ENCODE measurements around the gene C20orf96.
A peak's percentile ranks its signal among the peaks of the same experiment; 100 is the strongest.
"Not testable (repeated sequence)": the region's sequence is repeated elsewhere in the genome, so short reads cannot be mapped to it uniquely, and the experiment has no call there.

The C20orf96 gene

DNA sequence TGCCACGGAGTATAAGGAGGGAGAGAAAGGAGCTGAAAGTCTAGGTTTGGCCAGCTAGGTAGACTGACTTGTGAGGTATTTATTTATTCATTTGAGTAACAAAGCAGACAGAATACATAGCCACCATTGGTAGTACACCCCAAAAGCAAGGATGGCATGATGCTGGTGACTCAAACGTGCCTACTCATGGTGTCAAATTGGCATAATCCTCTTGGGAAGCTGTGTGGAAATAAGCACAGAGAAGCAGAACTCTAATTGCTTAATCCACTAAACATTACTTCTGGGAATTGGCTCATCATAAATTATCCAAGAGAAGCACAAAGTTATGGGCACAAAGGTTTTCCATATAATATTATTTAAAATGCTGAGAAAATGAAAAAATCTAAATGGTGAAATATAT is 30.6 kb downstream of the C20orf96 start:
- DNase-seq (ENCODE audit: low spot score): no peak
- TF ChIP-seq, protein P1, sequence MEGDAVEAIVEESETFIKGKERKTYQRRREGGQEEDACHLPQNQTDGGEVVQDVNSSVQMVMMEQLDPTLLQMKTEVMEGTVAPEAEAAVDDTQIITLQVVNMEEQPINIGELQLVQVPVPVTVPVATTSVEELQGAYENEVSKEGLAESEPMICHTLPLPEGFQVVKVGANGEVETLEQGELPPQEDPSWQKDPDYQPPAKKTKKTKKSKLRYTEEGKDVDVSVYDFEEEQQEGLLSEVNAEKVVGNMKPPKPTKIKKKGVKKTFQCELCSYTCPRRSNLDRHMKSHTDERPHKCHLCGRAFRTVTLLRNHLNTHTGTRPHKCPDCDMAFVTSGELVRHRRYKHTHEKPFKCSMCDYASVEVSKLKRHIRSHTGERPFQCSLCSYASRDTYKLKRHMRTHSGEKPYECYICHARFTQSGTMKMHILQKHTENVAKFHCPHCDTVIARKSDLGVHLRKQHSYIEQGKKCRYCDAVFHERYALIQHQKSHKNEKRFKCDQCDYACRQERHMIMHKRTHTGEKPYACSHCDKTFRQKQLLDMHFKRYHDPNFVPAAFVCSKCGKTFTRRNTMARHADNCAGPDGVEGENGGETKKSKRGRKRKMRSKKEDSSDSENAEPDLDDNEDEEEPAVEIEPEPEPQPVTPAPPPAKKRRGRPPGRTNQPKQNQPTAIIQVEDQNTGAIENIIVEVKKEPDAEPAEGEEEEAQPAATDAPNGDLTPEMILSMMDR (IDR thresholded peaks at IDR 0.05; ENCODE audit: extremely low read depth, missing control alignments): no peak

DNA sequence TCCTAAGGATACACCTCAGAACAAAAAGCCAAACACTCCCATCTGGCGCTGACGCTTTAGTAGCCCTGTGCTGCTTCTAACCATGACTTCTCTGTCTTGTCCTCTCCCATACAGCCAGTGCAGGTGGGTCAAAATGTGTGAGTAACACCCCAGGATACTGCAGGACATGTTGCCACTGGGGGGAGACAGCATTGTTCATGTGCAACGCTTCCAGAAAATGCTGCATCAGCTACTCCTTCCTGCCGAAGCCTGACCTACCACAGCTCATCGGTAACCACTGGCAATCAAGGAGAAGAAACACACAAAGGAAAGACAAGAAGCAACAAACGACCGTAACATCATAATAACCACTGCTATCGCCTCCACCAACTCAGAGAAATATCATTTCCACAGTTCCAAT is 31.6 kb downstream of the C20orf96 start:
- TF ChIP-seq, protein P1 (IDR thresholded peaks at IDR 0.05; ENCODE audit: extremely low read depth, missing control alignments): peak; percentile 8
- no peak for DNase-seq (ENCODE audit: low spot score)

DNA sequence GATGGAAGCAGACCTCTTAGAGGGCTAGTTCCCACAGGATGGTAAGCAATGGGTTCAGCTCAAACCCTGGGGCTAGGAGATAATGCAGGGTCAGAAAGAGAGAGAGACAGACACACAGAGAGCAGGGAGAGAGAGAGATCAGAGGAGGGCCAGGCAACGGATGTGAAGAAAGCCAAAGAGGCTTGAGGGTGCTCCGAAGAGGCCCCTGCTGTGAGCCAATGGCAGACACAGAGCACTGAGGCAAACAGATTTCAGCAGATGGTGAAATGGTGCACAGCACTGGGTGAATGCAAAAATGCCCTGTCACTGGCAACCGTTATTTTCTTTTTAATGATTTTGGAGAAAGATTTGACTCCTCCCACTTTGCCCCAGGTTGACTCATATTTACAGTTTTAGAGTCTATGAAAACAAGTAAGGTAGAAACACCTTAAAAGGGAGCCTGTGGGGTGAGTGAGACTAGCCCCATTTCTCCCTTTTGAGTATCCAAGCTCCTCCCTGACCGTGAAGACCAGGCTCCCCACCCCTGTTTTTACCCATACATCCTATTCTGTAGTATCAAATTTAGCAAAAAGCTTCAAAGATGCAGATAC is 32.2 kb downstream of the C20orf96 start:
- TF ChIP-seq, protein P1 (IDR thresholded peaks at IDR 0.05; ENCODE audit: extremely low read depth, missing control alignments): no peak
- no peak for DNase-seq (ENCODE audit: low spot score)

DNA sequence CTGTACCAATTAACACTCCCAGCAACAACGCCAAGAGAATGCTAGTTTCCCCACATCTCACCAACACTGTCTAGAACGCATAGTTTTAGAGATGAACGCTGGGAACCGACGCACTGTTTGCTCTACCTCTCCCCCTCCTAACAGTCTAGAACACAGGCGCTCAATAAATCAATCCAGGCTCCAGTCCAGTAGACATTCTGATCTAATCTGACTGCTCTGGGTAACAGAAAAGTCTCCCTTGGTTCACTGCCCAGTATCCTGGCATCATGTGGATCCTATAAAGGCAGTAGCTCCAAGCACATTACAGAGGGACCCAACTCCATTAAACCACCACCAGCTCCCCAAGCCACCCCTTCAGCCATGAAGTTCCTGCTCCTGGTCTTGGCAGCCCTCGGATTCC is 33.1 kb downstream of the C20orf96 start, which contains the start of gene DEFB132:
Gene DEFB132 (plus strand): TSS at position 306 of the 400 bp plus-strand sequence. CDS start 55 bp downstream, at position 361.
- TF ChIP-seq, protein P1 (IDR thresholded peaks at IDR 0.05; ENCODE audit: extremely low read depth, missing control alignments): no peak
- DNase-seq (ENCODE audit: low spot score): no peak

DNA sequence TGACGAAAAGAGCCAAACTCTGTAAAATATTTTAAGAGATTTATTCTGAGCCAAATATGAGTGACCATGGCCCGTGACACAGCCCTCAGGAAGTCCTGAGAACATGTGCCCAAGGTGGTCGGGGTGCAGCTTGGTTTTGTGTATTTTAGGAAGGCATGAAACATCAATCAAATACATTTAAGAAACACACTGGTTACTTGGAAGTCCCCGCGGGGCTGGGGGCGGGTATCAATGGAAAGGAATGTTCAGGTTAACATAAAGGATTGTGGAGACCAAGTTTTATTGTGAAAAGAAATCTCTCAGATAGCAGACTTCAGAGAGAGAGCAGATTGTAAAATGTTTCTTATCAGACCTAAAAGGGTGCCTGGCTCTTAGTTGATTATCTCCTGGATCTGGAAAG is 37.1 kb downstream of the C20orf96 start:
- DNase-seq (ENCODE audit: low spot score): not testable (repeated sequence)

DNA sequence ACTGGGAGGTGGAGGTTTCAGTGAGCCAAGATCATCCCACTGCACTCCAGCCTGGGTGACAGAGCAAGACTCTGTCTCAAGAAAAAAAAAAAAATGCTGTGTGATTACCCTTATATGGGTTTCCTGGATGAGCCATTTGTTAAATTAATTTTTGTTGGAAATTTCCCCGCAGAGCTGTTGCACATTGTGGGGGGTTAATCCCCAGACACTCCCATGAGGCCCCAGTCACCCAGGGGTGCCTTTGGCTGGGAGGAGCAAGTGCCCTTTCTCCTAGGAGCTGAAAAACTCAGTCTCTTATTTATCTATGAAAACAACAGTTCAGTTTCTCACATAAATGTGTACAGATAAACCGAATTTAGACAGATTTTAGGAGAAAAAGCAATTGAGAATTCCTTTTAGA is 37.7 kb downstream of the C20orf96 start:
- TF ChIP-seq, protein P1 (IDR thresholded peaks at IDR 0.05; ENCODE audit: extremely low read depth, missing control alignments): no peak
- DNase-seq (ENCODE audit: low spot score): no peak

DNA sequence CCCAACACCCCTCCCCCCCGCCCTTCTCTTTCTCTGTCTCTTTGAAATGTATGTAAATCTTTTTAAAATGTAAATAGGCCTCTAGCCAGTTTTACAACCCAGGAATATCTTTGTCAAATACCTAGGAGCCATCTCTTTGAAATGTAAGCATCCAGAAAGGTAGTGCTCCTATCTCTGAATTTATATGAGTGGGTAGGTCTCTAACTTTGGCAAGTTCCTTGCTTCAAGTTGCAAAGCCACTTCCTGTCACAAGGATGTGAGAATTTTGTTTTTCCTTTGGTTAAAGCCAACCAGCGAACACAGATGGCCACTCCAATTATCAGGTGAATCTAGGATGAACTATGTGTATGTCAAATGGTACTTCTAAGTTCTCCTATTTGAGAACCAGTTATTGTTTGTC is 39.2 kb downstream of the C20orf96 start:
- no peak for DNase-seq (ENCODE audit: low spot score)
- TF ChIP-seq, protein P1 (IDR thresholded peaks at IDR 0.05; ENCODE audit: extremely low read depth, missing control alignments): no peak

DNA sequence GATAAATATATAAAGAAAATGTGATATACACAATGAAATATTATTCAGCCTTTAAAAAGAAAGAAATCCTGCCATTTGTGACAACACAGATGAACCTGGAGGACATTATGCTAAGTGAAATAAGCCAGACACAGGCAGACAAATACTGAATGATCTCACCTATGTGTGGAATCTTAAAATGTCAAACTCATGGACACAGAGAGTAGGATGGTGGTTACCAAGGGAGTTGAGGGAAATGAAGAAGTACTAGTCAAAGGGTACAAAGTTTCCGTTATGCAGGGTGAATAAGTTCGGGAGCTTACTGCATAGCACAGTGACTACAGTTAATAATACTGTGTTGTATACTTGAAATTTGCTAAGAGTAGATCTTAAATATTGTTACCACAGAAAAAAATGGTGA is 47.6 kb downstream of the C20orf96 start:
- DNase-seq (ENCODE audit: low spot score): no peak
- TF ChIP-seq, protein P1 (IDR thresholded peaks at IDR 0.05; ENCODE audit: extremely low read depth, missing control alignments): no peak
